Activated CD4-positive, alpha-beta T cell treated with anti-CD3 and anti-CD28 coated beads, Interleukin-2, amount 50 U/mL, for 24 hours (primary cell): ENCODE data around the gene NUDT2.

ENCODE experiments used
- DNase-seq, 2 donors: peaks; one replicate each; pipeline ENCODE4 v3.0.0-alpha.2; 2020; ENCODE audit warnings: low read depth in 1 of 2, low spot score in 1 of 2

NUDT2 gene

GRCh38 chr9:34384368-34385165, 55.2 kb downstream of the NUDT2 start:
- no peak for DNase-seq

GRCh38 chr9:34385561-34386230, 56.3 kb downstream of the NUDT2 start:
- DNase-seq: no peak

- DNase-seq: no peak
Measured at GRCh38 chr9:34386656-34387055, 57.3 kb downstream of the NUDT2 start.

- DNase-seq: no peak
Measured at GRCh38 chr9:34387239-34387638, 57.9 kb downstream of the NUDT2 start.

GRCh38 chr9:34392511-34392910, 63.1 kb downstream of the NUDT2 start:
- no peak for DNase-seq
